T-helper 2 cell (primary cell): ENCODE measurements around the gene WSB1.
"Not testable (repeated sequence)": the region's sequence is repeated elsewhere in the genome, so short reads cannot be mapped to it uniquely, and the experiment has no call there.

ENCODE experiments used
- DNase-seq, 5 experiments: peaks; one replicate each; pipeline versions ENCODE4 v3.0.0 to v3.0.0-alpha.2; 2012 to 2022
- total RNA-seq, 2 donors: gene quantifications; one replicate each; lab custom pipeline; 2026; lab: John Stamatoyannopoulos, UW

Gene WSB1
- 270 to 271 reads per million in 2 donors for total RNA-seq

GRCh38 chr17:27293898-27294688, at the start of gene WSB1:
Gene WSB1, plus strand, starts transcription at chr17:27294114. Its CDS starts 282 bp downstream, at chr17:27294396.
- DNase-seq = peak; percentile 82 to 95 (median 87)

GRCh38 chr17:27244491-27245223, 49.3 kb upstream of the WSB1 start:
- no peak for DNase-seq

GRCh38 chr17:27245230-27245696, 48.7 kb upstream of the WSB1 start:
- peak in 2 of 5 experiments; percentile 3 to 48 for DNase-seq

- no peak for DNase-seq
Observed at GRCh38 chr17:27246537-27246936, 47.4 kb upstream of the WSB1 start.

- no peak for DNase-seq
Observed at GRCh38 chr17:27247071-27247957, 46.6 kb upstream of the WSB1 start.

GRCh38 chr17:27247958-27248342, 46.0 kb upstream of the WSB1 start:
- no peak for DNase-seq

GRCh38 chr17:27250791-27251190, 43.1 kb upstream of the WSB1 start:
- DNase-seq = not testable (repeated sequence)

GRCh38 chr17:27254802-27255201, 39.1 kb upstream of the WSB1 start:
- not testable (repeated sequence) for DNase-seq

- DNase-seq = no peak
Observed at GRCh38 chr17:27256225-27257030, 37.5 kb upstream of the WSB1 start.

GRCh38 chr17:27257031-27257357, 36.9 kb upstream of the WSB1 start:
- no peak for DNase-seq

- no peak for DNase-seq
Observed at GRCh38 chr17:27259356-27259755, 34.6 kb upstream of the WSB1 start.

GRCh38 chr17:27263386-27263785, 30.5 kb upstream of the WSB1 start:
- no peak for DNase-seq

GRCh38 chr17:27264068-27264812, 29.7 kb upstream of the WSB1 start:
- no peak for DNase-seq

GRCh38 chr17:27265333-27265732, 28.6 kb upstream of the WSB1 start:
- DNase-seq = no peak

- DNase-seq = no peak
Observed at GRCh38 chr17:27266228-27266627, 27.7 kb upstream of the WSB1 start.

GRCh38 chr17:27268394-27269085, 25.4 kb upstream of the WSB1 start:
- no peak for DNase-seq

- no peak for DNase-seq
Observed at GRCh38 chr17:27269201-27269600, 24.7 kb upstream of the WSB1 start.

- no peak for DNase-seq
Observed at GRCh38 chr17:27269974-27270373, 23.9 kb upstream of the WSB1 start.

- DNase-seq = no peak
Observed at GRCh38 chr17:27276653-27277156, 17.2 kb upstream of the WSB1 start.

- not testable (repeated sequence) for DNase-seq
Observed at GRCh38 chr17:27279132-27279531, 14.8 kb upstream of the WSB1 start.
